Measurements from ENCODE around the gene CBX1. TPM values are rescaled to one million over a fixed set of nuclear protein-coding genes. Genes with fewer than 3 reads are reported as not detected.

Gene CBX1
- total and polyA plus RNA-seq, 2 of the 13 experiments (the other 11 are each of a cell fraction or from before 2014, with no cell fraction given) = 17.8 to 108 TPM

- no peak for TF ChIP-seq HNF1A (IDR thresholded peaks at IDR 0.05; ENCODE audit: low read depth)
- peak; percentile 57; the same call in 1 of the 2 replicates for TF ChIP-seq HNF1A (CRISPR knock-in tag; IDR thresholded peaks at IDR 0.05; ENCODE audit: borderline replicate concordance)
- TF ChIP-seq HNF4A (CRISPR knock-in tag; IDR thresholded peaks at IDR 0.05) = no peak
- no peak for TF ChIP-seq NFATC3 (CRISPR knock-in tag; IDR thresholded peaks at IDR 0.05)
- TF ChIP-seq ATF2 (CRISPR knock-in tag; IDR thresholded peaks at IDR 0.05) = peak; percentile 26
- TF ChIP-seq ZNF580 (CRISPR knock-in tag; IDR thresholded peaks at IDR 0.05; ENCODE audit: borderline replicate concordance, low read depth) = peak; percentile 15; the same call in 1 of the 2 replicates
- no peak for TF ChIP-seq ZNF253 (CRISPR knock-in tag; IDR thresholded peaks at IDR 0.05; ENCODE audit: borderline replicate concordance)
- TF ChIP-seq SIN3B (IDR thresholded peaks at IDR 0.05; ENCODE audit: low read length) = 0 out of 2 replicates have a peak, but pooled peaks have one; percentile 27
- no peak; the same call in 1 of the 2 replicates for TF ChIP-seq ZBTB38 (CRISPR knock-in tag; IDR thresholded peaks at IDR 0.05)
- TF ChIP-seq, protein P1, sequence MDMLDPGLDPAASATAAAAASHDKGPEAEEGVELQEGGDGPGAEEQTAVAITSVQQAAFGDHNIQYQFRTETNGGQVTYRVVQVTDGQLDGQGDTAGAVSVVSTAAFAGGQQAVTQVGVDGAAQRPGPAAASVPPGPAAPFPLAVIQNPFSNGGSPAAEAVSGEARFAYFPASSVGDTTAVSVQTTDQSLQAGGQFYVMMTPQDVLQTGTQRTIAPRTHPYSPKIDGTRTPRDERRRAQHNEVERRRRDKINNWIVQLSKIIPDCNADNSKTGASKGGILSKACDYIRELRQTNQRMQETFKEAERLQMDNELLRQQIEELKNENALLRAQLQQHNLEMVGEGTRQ (IDR thresholded peaks at IDR 0.05; ENCODE audit: low read depth, low read length) = no peak
- TF ChIP-seq, protein P1 (CRISPR knock-in tag; IDR thresholded peaks at IDR 0.05; ENCODE audit: borderline replicate concordance) = 0 out of 2 replicates have a peak, but pooled peaks have one; percentile 13
- no peak for TF ChIP-seq ZNF281 (CRISPR knock-in tag; IDR thresholded peaks at IDR 0.05; ENCODE audit: borderline replicate concordance)
- TF ChIP-seq THAP8 (CRISPR knock-in tag; IDR thresholded peaks at IDR 0.05; ENCODE audit: borderline replicate concordance) = no peak
- peak; percentile 67; the same call in 1 of the 2 replicates for TF ChIP-seq MAF1 (CRISPR knock-in tag; IDR thresholded peaks at IDR 0.05; ENCODE audit: borderline replicate concordance)
- TF ChIP-seq ZBTB7A (CRISPR knock-in tag; IDR thresholded peaks at IDR 0.05) = no peak
- 0 out of 2 replicates have a peak, but pooled peaks have one; percentile 36 for TF ChIP-seq GZF1 (CRISPR knock-in tag; IDR thresholded peaks at IDR 0.05)
These were observed 6.1 kb upstream of the CBX1 start, which contains the start of gene SNX11 (continued) for GRCh38 chr17:48107137-48108055.
